Left ventricle myocardium superior (tissue), 1 donor: ENCODE data around the gene TSPOAP1. TPM values are rescaled to one million over a fixed set of nuclear protein-coding genes. Genes with fewer than 3 reads are reported as not detected.
A peak's percentile ranks its signal among the peaks of the same experiment; 100 is the strongest.
"Not testable (repeated sequence)": the region's sequence is repeated elsewhere in the genome, so short reads cannot be mapped to it uniquely, and the experiment has no call there.

Experiments used
- ATAC-seq: fragments of 200-7000 bp; cut with Tn5 transposase; one replicate; pipeline ENCODE4 v1.9.1; 2020; ENCODE audit warnings: mild to moderate bottlenecking, moderate library complexity
- DNase-seq: peaks from one replicate; pipeline ENCODE4 v3.0.0-alpha.2; 2020
- intact Hi-C: fragments of 100-400 bp; cut with micrococcal nuclease; formaldehyde crosslinking; loops from one replicate; pipeline ENCODE4 v1.11.0; 2022
- total RNA-seq: library from RNA; stranded (reverse); fragmentation: NEBNext Ultra II Directional; extraction: Animal tissue kit (Norgen Biotek cat#: 25700); gene quantifications from one replicate; pipeline ENCODE4 v1.2.1, GENCODE V29; 2021
- donor health status: DM: no; HTN: yes; CAD: no; lungs with severe emphysema.

Gene TSPOAP1
- total RNA-seq, 1 donor from 2014 or later: 18.8 TPM

DNA sequence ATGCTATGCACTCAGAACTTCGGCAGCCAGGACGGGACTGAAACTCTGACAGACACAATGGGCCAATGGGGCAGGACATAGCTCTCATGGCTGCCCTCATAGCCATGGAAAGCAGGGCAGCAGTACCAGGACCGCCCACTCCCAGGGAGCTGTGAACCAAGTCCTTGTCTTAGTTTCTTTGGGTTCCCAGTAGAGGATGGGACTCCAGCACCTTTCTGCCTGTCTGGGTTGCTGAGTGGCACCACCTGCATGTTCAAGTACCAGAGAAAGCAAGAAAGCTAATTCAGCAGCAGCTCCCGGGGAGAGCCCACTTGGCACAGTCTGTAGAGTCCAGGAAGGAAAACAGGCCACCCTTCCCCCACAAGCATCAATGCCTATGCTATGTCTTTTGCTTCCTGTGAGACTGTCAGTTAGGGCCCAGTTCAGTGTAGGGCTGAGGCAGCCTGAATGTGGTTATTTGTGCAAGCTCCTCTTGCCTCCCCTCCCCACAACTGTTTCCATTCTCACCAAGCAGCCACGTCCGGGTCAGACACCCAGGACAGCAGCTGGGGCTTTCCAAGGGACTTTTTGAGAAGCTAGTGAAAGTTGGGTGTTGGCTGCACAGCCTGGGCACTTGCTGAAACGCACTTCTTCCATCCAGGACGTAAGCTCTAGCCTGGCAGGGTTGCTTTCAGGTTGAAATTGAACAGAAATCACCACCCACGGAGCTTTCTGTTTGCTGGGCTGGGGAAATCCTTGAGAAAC lies 15.6 kb upstream of the TSPOAP1 start:
- DNase-seq (no peak), ATAC-seq (peak; percentile 52)
- intact Hi-C loops: no loop called here

DNA sequence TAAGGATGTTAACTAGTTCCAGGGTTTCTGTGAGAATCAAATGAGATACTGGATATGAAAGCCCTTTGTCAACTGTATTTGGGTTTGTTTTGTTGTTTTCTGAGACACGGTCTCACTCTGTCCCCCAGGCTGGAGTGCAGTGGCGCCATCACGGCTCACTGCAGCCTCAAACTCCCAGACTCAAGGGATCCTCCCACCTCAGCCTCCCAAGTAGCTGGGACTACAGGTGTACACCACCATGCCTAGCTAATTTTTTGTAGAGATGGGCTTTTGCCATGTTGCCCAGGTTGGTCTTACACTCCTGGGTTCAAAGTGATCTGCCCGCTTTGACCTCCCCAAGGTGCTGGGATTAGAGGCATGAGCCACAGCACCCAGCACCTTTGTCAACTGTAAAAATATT lies 14.5 kb upstream of the TSPOAP1 start:
- ATAC-seq: no peak
- DNase-seq: no peak
- intact Hi-C loops: no loop called here

DNA sequence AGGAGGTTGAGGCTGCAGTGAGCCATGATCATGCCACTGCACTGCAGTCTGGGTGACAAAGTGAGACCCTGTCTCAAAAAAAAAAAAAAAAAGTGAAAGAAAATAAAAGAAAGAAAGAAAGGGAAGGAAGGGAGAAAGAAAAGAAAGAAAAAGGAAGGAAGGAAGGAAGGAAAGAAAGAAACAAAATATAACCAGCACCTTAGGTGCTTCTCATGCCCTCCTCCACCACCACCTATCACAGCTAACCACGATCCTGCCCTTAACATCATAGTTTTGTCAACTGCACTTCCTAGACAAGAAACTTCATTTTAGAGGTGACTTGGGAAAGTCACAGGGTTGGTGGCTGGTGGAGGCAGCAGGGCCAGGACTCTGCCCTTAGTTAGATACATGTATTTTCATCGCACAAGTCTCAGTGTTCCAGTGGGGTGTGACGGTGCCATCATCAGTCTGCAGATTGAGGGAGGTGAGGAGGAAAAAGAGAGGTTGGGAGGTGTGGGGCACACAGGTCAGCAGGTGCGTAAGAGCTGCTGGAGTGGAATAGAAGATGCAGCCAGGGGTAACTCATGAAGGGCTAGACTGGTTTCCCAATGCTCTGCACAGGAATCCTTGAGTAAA lies 13.4 kb upstream of the TSPOAP1 start:
- DNase-seq: no peak
- no peak for ATAC-seq
- intact Hi-C loops: no loop called here

DNA sequence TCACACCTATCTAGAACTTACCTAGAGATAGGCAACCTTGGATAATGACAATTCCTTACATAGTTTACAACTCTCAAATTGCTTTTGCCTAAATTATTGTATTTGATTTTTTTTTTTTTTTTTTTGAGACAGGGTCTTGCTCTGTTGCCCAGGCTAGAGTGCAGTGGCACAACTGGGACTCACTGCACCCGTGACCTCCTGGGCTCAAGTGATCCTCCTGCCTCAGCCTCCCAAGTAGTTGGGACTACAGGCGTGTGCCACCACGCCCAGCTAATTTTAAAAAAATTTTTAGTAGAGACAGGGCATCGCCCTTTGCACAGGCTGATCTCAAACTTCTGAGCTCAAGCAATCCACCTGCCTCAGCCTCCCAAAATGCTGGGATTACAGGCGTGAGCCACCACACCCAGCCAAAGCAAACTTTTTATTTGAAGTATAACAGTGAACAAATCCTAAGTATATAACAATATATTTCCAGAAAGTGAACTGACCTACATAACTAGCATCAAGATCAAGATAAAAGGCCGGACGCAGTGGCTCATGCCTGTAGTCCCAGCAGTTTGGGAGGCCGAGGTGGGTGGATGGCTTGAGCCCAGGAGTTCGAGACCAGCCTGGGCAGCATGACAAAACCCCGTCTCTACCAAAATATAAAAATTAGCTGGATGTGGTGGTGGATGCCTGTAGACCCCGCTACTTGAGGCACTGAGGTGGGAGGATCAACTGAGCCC lies 12.7 kb upstream of the TSPOAP1 start:
- ATAC-seq, intact Hi-C loops, DNase-seq: not testable (repeated sequence)

DNA sequence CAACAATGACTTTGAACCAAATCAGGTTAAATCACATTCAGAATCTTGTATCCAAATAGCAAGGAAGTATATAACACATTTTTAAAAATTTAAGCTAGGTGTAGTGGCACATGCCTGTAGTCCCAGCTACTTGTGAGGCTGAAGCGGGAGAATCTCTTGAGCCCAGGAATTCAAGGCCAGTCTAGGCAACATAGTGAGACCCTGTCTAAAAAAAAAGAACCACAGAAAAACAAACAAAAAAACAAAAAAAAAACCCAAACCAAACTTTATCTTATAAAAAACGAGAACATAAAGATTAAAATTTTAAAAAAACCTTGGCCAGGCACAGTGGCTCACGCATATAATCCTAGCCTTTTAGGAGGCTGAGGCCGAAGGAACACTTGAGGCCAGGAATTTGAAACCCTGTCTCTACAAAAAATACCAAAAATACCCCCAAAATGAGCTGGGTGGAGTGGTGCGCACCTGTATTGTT lies 11.8 kb upstream of the TSPOAP1 start:
- intact Hi-C loops: no loop called here
- ATAC-seq (no peak), DNase-seq (no peak)

DNA sequence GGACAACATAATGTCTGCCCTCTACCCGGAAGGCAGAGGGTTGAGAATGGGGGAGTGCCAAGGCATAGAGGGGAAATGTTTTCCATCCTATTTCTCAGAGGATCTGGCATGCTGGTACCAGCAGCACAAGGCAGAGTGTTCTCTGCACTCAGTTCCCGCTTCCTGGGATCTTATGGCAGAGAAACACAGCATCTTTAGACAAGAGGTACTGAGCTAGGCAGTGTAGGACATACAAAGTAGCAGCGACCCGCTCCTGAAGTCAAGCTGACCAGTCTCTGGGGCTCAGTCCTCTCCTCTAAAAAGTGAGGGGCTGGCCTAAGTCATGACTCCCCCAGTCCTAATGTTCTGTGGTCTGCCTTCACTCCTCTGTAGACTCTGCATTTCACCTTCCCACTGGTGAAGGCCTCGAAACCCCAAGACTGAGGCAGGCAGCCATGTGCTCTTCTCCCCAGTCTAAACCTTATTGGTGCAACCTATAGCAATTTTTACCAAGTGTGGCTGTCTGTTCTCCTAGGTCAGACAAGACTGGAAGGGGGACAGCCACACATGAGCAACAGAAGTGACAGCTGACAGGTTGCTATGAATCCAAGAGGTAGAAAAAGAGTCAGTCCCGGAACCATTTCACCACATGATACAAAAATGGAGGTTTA lies 11.3 kb upstream of the TSPOAP1 start:
- DNase-seq (no peak), ATAC-seq (no peak)
- intact Hi-C loops: no loop called here

DNA sequence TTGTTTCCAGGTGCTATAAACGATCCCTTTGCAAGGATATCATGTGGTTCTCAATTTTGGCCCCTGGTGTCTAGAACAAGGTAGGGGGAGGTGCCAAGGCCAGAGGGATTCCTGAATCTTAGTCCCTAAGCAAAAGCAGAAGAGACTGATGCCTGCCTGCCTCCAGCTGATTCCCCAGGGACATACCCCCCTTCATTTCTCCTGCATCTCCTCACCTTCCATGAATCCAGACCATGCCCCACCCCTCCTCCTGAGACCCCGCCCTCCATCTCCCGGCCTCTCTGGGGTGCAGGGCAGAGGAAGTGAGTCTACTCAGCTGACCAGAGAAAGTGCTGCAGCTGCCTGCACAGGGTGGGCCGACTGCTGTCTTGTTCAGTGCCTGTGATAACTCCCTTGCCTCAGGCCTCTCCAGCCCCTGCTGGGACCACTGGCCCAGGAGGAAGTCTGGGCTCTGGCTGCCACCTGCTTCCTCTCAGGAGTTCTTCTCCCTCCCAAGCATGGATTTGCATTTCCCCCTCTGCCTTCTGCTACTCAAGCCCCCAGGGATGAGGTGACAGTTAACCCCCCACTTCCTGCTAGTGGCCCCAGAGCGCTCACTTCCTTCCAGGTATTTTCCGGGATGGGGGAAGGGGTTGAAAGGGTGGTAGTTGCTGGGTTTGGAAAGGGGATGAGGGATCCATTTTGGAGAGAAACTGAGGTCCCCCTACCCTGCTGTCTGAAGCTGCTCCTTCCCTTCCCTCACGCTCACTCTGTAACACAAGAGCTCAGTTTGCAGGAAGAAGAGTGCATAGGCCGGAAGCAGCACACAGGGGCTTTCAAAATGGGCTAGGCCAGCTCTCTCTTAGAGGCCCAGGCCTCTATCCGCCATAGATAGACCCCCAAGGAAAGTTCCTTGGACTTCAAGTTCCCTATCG lies 10.5 kb upstream of the TSPOAP1 start:
- ATAC-seq (peak; percentile 65), DNase-seq (peak; percentile 64)
- intact Hi-C loops: no loop called here

DNA sequence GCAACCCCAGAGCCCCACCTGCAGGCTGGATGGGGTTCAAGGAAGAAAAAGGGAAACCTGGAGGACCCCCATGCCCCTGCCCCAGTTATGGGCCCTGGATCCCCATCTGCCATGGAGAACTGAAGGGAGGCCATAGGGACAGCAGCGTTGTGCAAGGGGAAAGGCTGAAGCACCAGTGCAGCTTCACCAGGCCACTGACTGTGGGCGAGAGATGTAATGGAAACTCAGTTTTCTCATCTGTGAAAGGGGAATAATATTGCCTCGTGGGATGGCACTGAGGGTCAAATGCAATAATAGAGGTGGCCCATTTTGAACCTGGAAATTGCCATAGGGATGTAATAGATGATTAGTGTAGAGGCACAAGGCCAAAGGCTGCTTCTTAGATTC lies 9.9 kb upstream of the TSPOAP1 start:
- ATAC-seq (no peak), DNase-seq (no peak)
- intact Hi-C loops: no loop called here

DNA sequence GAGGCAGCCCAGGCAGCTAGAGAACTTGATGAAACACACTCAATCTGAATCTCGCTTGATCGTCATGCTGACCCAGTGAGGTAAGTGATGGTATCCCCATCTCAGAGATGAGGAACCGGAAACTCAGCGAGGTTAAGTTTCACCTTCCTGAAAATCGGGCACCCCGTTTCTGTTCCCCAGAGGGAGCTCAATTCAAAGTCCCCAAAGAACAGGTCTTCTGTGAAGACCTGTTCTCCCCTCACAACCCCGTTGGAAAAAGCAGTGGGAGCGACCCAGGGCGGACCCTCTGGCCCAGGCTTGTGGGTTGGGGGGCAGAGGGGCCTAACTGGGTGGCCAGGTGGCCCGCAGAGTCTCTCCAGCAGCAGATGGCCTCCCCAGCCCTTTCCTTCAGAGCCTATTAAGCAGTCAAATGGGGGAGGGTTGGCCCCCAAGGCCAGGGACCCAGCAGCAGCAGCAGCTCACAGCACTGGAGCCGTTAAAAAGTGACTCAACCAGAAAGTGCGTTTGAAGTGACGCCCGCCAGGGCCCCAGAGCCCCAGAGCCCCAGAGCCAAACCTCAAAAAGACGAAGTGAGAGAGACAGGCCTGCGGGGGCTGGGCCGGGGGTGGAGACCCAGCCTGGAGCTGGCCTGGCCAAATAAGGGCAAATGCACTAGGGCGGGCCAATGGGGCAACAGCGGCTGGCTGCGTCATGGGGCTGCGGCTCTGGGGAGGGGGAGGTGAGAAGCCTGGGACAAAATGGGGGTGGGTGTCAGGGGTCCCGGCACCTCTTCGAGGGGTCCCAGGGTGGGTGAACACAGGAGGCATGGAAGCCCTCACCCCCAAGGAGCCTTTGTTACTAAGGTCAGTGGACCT lies 9.2 kb upstream of the TSPOAP1 start:
- DNase-seq (peak; percentile 83), ATAC-seq (peak; percentile 81)
- intact Hi-C loops: no loop called here

DNA sequence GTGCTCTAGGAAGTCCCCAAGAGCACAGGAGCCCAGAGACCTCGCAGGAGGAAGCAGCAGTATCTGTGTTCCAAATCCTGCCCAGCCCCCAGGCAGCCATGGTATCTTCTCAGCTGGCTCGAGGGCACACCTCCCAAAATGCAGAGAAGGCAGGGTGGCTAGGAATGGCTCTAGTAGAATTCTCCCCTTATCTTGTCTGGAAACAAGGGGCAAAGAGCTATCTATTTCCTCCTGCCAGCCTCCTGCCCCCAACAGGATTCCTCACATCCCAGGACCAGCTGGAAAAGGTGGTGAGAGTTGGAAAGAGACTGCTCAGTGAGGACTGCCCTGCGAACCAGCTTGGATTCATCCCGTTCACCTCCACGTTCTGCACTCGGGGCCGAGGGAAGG lies 8.6 kb upstream of the TSPOAP1 start:
- intact Hi-C loops: no loop called here
- no peak for DNase-seq
- no peak for ATAC-seq

DNA sequence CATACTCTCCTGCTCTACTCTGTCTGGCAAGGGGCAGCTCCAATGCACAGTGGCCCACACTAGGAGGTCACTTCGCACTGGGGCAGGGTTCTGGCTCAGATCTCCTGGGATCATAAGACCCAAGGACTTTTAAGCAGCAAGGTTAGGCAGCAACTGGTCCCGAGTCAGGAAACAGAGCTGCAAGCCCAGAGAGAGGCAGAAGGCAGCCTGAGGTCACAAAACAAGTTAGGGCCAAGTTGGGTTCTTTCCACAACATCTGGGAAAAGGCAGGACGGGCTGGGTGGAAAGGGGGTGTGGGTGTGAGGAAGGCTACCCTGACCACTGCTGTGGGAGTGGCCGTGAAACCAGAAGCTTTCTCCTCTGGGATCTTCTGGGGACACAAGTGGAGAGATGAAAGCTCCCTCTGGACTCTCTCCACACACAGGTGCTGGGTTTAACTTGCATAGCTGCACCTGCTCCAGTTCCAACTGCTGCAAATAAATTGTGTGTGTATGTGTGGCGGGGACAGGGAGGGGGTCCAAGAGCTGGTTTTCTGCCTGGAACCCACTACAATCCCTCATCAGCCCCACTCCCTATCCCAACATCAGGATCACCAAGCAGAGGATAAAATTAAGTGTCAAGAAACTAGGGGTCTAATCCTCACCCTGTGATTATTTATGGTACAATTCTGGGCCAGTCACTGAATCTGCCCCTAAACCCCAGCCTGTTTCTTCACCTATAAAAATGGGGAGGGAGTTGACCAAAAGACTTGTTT lies 8.0 kb upstream of the TSPOAP1 start:
- intact Hi-C loops: no loop called here

DNA sequence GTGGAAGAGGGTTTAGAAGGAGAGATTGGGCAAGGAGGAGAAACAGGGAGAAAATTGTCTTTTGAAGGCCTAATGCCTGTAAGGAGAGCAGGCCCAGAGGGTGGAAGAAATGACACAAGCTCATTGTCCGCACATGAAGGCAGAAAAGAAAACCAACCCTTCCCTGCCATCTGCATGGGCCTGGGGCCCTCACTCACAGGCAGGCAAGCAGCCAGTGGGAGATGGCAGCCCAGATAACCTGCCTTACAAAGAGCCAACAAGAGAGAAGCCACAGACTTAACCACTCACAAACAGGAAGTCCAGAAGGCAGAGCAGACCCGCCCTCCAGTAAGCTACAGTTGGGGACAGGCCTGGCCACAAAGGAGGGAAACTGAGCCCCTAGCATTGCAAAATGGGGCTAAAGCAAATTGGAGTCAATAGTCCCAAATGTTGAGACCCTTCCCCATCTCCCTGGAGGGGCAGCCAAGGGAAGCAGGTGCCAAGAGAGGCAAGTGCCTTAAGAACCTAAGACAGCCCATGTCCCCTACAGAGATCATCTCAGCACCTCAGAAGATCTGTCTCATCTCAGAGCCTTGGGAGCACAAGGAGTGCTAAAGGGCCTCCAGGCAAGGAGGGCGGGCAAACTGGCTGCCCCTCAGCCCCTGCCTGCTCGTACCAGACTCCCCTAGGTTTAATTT lies 7.3 kb upstream of the TSPOAP1 start:
- ATAC-seq (no peak), DNase-seq (no peak)
- intact Hi-C loops: no loop called here

More for the DNA sequence above, 8.0 kb upstream of the TSPOAP1 start:
- DNase-seq: no peak
- ATAC-seq: peak; percentile 46

DNA sequence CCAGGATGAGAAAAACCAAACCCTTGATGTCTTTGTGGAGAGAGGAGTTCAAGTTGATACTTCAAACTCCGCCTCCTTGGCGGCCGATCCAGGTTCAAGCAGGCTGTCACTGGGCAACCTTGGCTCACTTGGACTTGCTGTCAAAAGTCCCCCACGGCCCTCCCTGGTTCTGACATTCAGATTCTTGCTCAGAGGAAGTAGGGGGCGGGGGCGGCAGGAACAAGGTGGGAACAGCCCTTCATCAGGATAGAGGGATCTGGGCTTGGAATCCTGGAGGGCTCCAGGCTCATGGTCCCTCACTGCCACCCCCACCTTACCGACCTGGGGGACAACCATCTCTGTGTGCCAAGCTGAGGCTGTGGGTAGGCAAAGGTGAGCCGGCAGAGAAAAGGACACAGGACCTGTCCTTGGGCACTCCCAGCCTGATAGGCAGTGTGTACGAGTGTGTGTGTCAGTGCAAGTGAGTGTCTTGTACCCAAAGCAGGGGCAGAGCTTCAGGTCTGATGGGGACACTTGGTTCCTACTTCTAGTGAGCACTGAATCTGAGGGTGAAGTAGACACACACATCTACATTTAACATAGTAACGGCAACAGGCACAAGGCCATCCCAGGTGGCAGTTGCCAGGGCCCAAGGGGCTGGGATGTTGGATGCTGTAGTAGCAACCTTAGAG lies 6.6 kb upstream of the TSPOAP1 start:
- no peak for ATAC-seq
- no peak for DNase-seq

DNA sequence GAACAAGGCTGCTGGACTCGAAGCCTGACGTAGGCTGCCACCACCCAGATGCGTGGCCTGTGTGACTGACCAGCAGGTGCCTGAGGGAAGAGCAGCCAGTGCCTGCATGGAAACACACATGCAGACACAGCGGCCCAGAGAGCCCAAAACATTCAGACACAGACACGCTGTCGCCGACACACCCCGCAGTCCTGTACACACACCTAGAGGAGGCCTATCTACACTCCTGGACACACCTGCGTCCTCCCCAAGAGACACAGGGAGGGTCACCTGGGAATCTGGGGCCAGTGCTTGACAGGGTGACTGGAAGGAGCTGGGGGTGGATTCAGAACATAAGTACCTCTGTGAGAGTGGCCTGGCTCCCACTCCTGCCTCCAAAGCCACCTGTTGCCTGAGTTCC lies 6.1 kb upstream of the TSPOAP1 start:
- ATAC-seq (no peak), DNase-seq (no peak)
- intact Hi-C loops: loop anchor here (5.0 kb wide), 1 partner anchor 93 kb away; no protein-coding TSS in a partner anchor

More for the DNA sequence above, 6.6 kb upstream of the TSPOAP1 start:
- intact Hi-C loops: no loop called here

DNA sequence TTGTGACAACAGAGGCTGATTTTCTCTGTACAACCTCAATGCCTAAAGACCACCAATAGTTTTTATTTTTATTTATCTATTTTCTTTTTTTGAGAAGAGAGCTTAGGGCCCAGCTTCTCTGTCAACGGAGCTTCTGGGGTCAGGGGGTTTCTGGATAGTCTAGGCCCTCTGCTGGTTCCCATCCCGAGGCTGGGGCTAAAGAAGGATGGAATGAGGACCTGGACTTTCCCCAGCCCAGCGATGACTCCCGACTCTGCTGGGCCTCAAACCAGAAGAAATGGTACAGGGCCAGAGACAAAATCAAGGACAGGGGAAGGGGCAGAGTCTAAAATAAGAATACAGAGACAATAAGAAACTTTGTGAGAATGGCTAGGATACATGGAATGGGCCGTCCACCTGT lies 5.7 kb upstream of the TSPOAP1 start:
- DNase-seq (no peak), ATAC-seq (no peak)
- intact Hi-C loops: loop anchor here (5.0 kb wide), 1 partner anchor 93 kb away; no protein-coding TSS in a partner anchor

DNA sequence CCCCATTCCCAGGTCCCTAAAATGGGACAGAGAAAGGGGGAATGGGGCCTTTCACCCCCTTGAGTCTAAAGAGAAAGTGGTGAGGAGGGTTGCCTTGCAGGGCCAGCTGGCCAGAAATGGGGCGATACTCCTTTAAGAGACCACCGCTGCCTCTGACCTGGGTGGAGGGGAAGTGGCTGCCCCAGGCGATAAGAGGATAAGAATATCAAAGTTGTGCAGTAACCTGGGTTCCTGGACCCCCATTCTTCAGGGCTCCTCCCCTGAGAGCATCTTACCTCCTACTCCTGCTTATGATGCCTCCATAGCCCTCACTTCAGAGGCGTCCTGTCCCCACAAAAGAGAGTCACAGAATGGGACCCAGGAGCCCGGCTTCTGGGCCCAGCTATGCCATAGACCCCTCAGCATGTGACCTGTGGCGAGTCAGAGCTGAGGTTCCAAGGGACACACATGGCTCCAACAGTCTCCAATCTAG lies 5.2 kb upstream of the TSPOAP1 start:
- ATAC-seq: no peak
- no peak for DNase-seq
- intact Hi-C loops: loop anchor here (5.0 kb wide), 1 partner anchor 94 kb away; no protein-coding TSS in a partner anchor
